Middle frontal gyrus (tissue), 1 donor: ENCODE measurements around the gene SIN3B.
"Not testable (repeated sequence)": the region's sequence is repeated elsewhere in the genome, so short reads cannot be mapped to it uniquely, and the experiment has no call there.

Experiments
- DNase-seq: peaks from one replicate; pipeline ENCODE4 v3.0.0-alpha.2; 2015; ENCODE audit warnings: low spot score; ENCODE audit errors: extremely low spot score

SIN3B gene

DNA sequence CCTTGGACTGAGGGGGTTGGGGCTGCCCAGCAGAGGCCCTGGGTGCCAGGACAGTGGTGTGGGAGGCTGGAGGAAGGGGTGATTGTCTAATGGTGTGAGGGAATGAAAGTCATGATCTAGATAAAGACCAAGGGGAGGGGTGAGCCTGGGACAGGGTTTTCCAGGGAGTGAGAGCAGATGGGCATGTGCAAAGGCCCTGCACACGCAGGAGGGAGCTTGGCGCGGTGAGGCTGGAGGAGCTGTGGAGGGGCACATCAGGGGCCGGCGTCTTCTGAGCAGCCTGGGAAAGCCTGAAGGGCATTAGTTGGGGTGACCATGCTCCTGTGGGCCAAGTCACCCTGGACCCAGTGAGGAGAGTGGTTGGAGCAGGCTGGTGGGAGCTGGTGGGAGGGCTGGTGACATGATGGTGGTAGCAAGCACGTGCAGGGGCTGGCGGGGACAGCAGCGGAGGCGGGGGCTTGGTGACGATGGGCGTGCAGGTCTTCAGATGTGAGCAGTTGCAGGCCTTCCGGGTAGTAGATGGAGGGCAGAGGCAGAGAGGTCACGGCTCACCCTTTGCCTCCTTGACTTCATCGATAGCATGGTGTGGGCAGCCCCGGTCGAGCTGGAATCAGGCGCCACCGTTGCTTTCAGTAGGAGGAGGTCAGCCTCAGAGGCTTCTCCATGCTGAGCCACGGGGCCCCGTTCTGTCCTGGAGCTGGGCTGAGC lies 39.4 kb downstream of the SIN3B start:
- no peak for DNase-seq

GRCh38 chr19:16869331-16869972 lies 40.3 kb downstream of the SIN3B start:
- no peak for DNase-seq

DNA sequence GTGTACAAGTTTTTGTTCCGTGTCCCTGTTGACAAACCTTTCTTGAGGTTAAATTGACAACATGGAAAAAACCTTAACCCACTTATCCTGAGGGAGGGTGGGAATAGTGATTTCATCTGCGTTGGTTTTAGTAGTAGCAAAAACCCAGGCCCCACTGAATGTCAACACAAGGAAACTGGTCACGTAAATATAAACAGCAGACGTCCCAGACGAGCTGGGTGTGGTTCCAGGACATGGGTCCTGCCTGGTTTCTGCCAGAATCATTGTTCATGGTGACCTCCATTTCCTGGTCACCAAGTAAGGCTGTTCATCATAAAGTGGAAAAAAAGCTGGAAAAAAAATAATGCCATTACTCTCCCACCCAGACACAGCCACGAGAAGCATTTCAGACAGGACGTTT lies 42.7 kb downstream of the SIN3B start:
- no peak for DNase-seq

DNA sequence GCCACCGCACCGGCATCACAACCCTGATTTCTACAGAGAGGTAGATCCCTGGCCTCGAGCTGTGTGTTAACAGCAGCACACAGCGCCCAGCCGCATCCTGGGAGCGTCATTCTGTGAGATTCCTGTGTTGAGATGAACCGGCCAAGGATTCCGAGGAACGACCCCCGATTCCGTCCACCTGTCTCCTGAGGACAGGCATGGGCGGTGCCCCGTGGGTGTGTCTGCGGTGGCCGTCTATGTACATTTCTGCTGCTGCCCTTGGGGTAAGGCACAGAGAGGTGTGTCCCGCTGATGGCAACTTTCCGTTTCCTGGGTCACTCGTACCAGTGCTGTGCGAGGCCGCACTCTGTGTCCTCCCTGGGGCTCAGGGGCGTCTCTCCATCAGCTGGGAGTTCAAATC lies 43.5 kb downstream of the SIN3B start:
- DNase-seq: no peak

DNA sequence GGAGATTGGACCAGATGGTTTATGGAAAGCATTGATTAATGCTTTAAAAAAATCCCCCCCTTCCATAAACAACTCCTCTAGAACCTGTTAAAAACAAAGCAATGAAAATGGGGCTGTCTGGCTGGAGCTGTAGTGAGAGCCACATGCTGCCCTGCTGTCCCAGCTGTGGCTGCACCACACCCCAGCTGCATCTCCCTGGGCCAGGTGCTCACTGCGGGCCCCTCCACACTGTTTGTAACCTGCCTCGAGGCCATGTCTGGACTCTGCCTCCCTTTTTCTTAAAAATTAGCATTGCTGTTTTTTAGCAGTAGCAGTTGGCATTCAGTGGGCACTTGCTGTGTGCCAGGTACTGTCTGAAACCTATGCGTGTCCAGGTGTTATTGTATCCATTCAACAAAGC lies 44.4 kb downstream of the SIN3B start:
- no peak for DNase-seq

GRCh38 chr19:16874250-16874977 lies 45.2 kb downstream of the SIN3B start:
- no peak for DNase-seq

DNA sequence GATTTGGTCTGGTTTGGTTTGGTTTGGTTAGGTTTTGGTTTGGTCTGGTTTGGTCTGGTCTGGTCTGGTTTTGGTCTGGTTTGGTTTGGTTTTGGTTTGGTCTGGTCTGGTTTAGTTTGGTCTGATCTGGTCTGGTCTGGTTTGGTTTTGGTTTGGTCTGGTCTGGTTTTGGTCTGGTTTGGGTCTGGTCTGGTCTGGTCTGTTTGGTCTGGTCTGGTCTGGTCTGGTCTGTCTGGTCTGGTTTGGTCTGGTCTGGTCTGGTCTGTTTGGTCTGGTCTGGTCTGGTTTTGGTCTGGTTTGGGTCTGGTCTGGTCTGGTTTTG lies 45.7 kb downstream of the SIN3B start:
- not testable (repeated sequence) for DNase-seq

- DNase-seq: no peak
Observed at GRCh38 chr19:16875584-16876555, 46.7 kb downstream of the SIN3B start.

DNA sequence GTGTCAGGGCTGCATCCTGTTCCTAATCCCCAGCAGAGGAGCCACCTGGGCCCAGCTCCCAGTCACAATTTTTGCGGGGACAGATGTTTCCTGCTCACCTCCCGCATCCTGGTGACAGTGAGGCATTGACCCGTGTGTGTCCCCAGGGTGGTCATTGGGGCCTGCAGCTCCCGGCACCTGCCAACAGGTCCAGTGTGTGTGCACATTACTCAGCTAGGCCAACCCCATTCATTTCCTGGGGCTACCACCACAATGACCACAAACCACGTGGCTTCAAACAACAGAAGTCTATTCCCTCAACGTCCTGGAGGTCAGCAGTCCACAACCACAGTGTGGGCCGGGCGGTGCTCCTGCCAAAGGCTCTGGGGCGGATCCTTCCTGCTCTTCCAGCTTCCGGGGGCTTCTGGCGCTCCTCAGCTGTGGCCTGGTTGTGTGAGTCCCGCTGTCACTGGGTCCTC lies 47.7 kb downstream of the SIN3B start:
- DNase-seq: no peak

- DNase-seq: no peak
Observed at GRCh38 chr19:16877581-16877980, 48.4 kb downstream of the SIN3B start.

GRCh38 chr19:16878181-16878965 lies 49.2 kb downstream of the SIN3B start:
- no peak for DNase-seq

GRCh38 chr19:16880884-16881554 lies 51.8 kb downstream of the SIN3B start:
- DNase-seq: no peak

DNA sequence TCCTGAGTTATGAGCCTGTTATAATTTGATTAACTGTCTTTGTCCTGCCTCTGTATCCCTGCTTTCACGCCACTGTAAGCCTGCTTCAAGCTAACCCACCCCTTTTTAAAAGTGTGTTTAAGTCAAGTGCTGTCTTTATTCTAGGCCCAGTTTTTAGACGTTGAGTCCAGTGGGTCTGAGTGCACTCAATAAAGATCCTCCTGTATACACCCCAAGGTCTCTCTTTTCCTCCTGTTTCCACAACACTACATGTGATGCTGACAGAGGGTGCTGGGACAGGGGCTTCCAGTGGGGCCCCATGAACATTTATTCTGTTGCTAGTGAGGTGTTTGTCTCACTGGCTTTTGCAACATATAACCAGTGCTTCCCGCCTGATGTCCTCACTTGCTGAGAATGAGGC lies 52.9 kb downstream of the SIN3B start:
- DNase-seq: no peak

DNA sequence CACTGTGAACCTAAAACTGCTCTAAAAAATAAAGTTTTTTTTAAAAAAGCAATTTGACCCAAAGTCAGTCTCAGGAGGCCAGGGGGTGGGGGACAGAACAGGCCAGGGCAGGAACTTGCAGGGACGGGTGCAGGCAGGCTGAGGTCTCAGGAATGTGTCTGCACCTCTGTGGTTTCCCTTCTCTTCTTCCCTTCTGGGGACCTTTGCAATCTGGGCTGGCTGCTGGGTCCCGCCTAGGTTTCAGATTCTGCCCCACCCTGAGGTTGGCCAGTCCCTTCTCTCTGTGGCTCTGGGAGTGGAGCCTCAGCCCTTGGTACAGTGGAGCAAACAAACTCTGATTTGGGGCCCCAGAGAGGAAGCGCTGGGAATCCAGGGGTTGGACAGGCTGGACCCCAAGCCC lies 54.3 kb downstream of the SIN3B start:
- no peak for DNase-seq

DNA sequence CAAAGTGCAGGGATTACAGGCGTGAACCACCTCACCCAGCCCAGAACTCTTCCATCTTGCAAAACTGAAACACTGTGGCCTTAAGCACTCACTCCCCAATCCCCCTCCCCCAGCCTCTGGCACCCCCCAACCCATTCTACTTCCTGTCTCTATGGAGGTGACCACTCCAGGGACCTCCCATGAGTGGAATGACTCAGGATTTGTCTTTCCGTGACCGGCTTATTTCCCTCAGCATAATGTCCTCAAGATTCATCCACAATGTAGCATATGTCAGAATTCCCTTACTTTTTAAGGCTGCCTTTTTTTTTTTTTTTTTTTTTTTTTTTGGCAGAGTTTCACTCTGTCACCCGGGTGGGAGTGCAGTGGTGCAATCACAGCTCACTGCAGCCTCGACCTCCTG lies 56.0 kb downstream of the SIN3B start:
- DNase-seq: no peak

- no peak for DNase-seq
Observed at GRCh38 chr19:16886305-16886880, 57.2 kb downstream of the SIN3B start.

- DNase-seq: no peak
Observed at GRCh38 chr19:16887353-16888265, 58.4 kb downstream of the SIN3B start.

GRCh38 chr19:16888629-16889365 lies 59.6 kb downstream of the SIN3B start, which contains the start of gene F2RL3:
Gene F2RL3, plus strand, starts transcription at chr19:16888999. Its CDS starts 191 bp downstream, at chr19:16889190.
- no peak for DNase-seq
